Body of pancreas (tissue), 4 donors: ENCODE data around the gene ITPK1.

Experiments
- POLR2A ChIP-seq, 3 donors: fragments of 450-650 bp; IDR thresholded peaks; one replicate each; pipeline ENCODE4 v1.6.1; 2016; ENCODE audit warnings: antibody characterized with exemption in 3 of 3, mild to moderate bottlenecking in 2 of 3
- TF ChIP-seq, protein P1 (sequence below), 7 experiments: fragments of 450-650 bp in 4 of 7; fragments of 200-600 bp in 3 of 7; sonication (generic) in 3 of 7; IDR thresholded peaks; one replicate each; pipeline ENCODE4 v1.5.1; 2016 to 2019; ENCODE audit warnings: antibody characterized with exemption in 7 of 7

DNA sequence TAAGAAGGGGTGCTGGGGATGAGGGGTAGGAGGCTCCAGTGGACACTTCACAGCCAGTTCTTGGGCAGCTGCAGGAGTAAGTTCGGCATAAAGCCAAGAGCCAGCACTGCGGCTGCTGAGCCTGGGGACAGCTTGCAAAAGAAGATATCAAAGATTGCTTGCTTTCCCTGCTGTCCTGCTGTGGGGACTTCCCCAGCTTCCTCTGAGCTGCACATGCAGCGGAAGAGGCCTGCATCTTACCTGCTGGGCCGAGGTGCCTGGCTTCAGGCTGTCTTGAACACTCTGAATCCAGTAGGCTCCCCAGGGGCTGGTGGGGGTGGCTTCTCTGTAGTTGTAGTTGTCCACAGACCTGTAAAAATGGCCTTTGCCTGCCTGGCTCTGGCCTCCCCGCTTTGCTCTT is 191.5 kb downstream of the ITPK1 start:
- TF ChIP-seq, protein P1, sequence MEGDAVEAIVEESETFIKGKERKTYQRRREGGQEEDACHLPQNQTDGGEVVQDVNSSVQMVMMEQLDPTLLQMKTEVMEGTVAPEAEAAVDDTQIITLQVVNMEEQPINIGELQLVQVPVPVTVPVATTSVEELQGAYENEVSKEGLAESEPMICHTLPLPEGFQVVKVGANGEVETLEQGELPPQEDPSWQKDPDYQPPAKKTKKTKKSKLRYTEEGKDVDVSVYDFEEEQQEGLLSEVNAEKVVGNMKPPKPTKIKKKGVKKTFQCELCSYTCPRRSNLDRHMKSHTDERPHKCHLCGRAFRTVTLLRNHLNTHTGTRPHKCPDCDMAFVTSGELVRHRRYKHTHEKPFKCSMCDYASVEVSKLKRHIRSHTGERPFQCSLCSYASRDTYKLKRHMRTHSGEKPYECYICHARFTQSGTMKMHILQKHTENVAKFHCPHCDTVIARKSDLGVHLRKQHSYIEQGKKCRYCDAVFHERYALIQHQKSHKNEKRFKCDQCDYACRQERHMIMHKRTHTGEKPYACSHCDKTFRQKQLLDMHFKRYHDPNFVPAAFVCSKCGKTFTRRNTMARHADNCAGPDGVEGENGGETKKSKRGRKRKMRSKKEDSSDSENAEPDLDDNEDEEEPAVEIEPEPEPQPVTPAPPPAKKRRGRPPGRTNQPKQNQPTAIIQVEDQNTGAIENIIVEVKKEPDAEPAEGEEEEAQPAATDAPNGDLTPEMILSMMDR (IDR thresholded peaks at IDR 0.05), result no peak
- TF ChIP-seq POLR2A (IDR thresholded peaks at IDR 0.05), result no peak
